MM.1S (cell line): Measurements from ENCODE around the gene NFE2L3.

Experiments used
- EZH2 ChIP-seq: fragments of 300-600 bp; sonication (generic); optimal IDR thresholded peaks from 2 replicates; pipeline ENCODE3; 2017; ENCODE audit warnings: low read depth, mild to moderate bottlenecking, antibody characterized with exemption, low read length, mixed read lengths
- EZH2phosphoT487 ChIP-seq: fragments of 300-600 bp; sonication (generic); IDR thresholded peaks from 2 replicates; pipeline ENCODE4 v1.6.1; 2018; ENCODE audit warnings: antibody characterized with exemption, low read length
- TF ChIP-seq, protein P1 (sequence below): fragments of 300-600 bp; sonication (generic); IDR thresholded peaks from 2 replicates; pipeline ENCODE4 v1.5.1; 2016; ENCODE audit warnings: antibody characterized with exemption, low read length, mixed read lengths

DNA sequence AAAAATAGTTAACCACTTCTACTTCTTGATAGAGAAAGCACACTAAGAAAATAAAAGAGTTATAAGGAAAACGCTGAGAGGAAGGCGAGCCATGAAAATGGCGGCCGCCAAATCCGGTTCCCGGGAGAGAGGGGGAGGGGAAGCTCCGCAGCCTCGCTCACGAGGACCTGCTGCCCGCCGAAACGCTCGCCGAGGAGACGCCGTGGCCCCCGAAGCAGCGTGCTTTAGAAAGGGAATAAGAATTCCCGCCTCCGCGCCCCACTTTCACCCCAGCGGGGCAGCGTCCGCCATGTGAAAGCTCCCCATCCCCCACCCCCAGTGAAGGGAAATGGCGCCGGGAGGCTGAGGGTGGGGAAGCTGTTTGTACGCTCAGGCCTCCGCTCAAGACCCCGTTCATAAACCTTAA is 48.0 kb downstream of the NFE2L3 start:
- TF ChIP-seq, protein P1, sequence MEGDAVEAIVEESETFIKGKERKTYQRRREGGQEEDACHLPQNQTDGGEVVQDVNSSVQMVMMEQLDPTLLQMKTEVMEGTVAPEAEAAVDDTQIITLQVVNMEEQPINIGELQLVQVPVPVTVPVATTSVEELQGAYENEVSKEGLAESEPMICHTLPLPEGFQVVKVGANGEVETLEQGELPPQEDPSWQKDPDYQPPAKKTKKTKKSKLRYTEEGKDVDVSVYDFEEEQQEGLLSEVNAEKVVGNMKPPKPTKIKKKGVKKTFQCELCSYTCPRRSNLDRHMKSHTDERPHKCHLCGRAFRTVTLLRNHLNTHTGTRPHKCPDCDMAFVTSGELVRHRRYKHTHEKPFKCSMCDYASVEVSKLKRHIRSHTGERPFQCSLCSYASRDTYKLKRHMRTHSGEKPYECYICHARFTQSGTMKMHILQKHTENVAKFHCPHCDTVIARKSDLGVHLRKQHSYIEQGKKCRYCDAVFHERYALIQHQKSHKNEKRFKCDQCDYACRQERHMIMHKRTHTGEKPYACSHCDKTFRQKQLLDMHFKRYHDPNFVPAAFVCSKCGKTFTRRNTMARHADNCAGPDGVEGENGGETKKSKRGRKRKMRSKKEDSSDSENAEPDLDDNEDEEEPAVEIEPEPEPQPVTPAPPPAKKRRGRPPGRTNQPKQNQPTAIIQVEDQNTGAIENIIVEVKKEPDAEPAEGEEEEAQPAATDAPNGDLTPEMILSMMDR, result no peak
- no peak for TF ChIP-seq EZH2
- TF ChIP-seq EZH2phosphoT487, result no peak
